ENCODE data around the gene FGF4. TPM values are rescaled to one million over a fixed set of nuclear protein-coding genes. Genes with fewer than 3 reads are reported as not detected.

FGF4 gene
- total RNA-seq, 4 donors from 2014 or later = not detected

DNA sequence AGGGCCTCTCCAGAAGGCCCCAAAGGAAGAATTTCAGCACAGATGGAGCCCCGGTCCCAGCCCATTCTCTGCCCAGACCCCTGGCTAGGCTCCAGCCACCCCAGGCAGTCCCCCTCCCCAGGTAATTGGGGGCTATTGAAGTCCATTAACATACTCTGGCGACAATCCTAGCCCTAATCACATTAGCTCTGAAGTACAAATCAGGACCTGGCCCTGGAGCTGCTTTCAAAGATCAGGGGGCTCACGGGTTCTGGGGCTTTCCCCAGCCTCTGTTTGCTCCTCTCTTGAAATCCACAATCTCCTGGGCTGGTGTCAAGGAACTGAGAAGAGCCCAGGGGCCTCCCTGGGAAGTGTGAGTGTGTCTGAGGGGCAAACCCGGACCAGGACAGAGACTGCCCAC is 22.3 kb downstream of the FGF4 start:
- 80% methylated on average over 1 of the region's 4 CpGs for WGBS
- TF ChIP-seq CTCF (IDR thresholded peaks at IDR 0.05) (no peak), EP300 (IDR thresholded peaks at IDR 0.05) (no peak), POLR2AphosphoS5 (IDR thresholded peaks at IDR 0.05) (no peak), POLR2A (IDR thresholded peaks at IDR 0.05; ENCODE audit: low read depth) (no peak)
- no peaks in the 10 kb centered on the region for H3K4me1 ChIP-seq
- H3K36me3 ChIP-seq = no peaks in the 10 kb centered on the region
- no peak overlapping the region for H3K4me3 ChIP-seq
- no peak for DNase-seq (ENCODE audit: extremely low spot score)
- intact Hi-C loops (cut with DNase I) = no loop called here
- H3K27me3 ChIP-seq = peaks cover 0 to 38% (median 0%) of the 10 kb centered on the region in 4 donors
- H3K27ac ChIP-seq (replicated peaks in 1 of 4) = no peak overlapping the region
- H3K9me3 ChIP-seq = peaks cover 0 to 7% (median 6%) of the 10 kb centered on the region in 4 donors

- H3K36me3 ChIP-seq = no peaks in the 10 kb centered on the region
- peaks cover 0 to 6% (median 4%) of the 10 kb centered on the region in 4 donors for H3K9me3 ChIP-seq
- H3K27me3 ChIP-seq = peaks cover 0 to 44% (median 0%) of the 10 kb centered on the region in 4 donors
- intact Hi-C loops (cut with DNase I) = no loop called here
- H3K27ac ChIP-seq (replicated peaks in 1 of 4) = no peak overlapping the region
- 79% methylated on average over 11 of the region's 11 CpGs for WGBS
- H3K4me3 ChIP-seq = no peak overlapping the region
- no peak for TF ChIP-seq EP300 (IDR thresholded peaks at IDR 0.05)
- no peak for TF ChIP-seq POLR2A (IDR thresholded peaks at IDR 0.05; ENCODE audit: low read depth)
- TF ChIP-seq POLR2AphosphoS5 (IDR thresholded peaks at IDR 0.05) = no peak
- TF ChIP-seq CTCF (IDR thresholded peaks at IDR 0.05) = no peak
- no peaks in the 10 kb centered on the region for H3K4me1 ChIP-seq
- DNase-seq (ENCODE audit: extremely low spot score) = no peak
Observed at GRCh38 chr11:69750875-69751597, 24.1 kb downstream of the FGF4 start.

DNA sequence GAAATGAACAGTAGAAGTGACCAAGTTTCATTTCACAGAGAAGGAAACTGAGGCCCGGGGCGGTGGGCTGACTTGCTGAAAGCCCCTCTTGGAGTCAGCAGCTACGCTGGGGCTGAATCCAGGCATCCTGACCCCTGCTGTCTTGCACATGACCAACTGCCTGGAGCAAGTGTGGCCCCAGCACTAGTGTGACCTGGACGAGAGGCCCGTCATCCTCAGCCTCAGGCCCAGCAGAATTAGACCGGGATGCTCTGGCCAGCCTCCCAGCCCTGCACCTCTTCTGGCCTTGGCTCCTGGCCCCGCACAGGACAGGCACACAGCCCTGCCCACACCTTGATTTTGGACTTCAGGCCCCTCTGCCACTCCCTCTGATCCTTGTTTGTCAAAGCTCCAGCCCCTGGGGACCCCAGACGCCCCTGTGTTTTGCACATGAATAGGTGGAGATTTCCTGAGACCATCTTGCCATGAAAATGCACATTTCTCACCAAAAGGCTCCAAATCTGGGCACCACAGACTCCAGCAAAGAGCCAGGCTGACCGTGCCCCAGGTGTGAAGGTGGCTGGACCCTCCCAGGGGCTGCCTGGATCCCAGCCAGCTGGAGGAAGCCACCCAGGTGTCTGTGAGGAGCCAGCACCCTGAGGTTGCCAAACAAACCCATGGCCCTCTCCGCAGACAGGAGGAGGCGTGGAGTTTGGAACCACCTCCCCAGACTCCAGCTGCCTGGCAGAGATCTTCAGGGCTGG is 24.9 kb downstream of the FGF4 start:
- H3K4me1 ChIP-seq = no peaks in the 10 kb centered on the region
- H3K27me3 ChIP-seq = peaks cover 0 to 52% (median 0%) of the 10 kb centered on the region in 4 donors
- intact Hi-C loops (cut with DNase I) = no loop called here
- 74% methylated on average over 9 of the region's 11 CpGs for WGBS
- TF ChIP-seq POLR2A (IDR thresholded peaks at IDR 0.05; ENCODE audit: low read depth) = no peak
- TF ChIP-seq CTCF (IDR thresholded peaks at IDR 0.05) = no peak
- TF ChIP-seq POLR2AphosphoS5 (IDR thresholded peaks at IDR 0.05) = no peak
- TF ChIP-seq EP300 (IDR thresholded peaks at IDR 0.05) = no peak
- H3K4me3 ChIP-seq = no peak overlapping the region
- no peak overlapping the region for H3K27ac ChIP-seq (replicated peaks in 1 of 4)
- no peak for DNase-seq (ENCODE audit: extremely low spot score)
- H3K36me3 ChIP-seq = no peaks in the 10 kb centered on the region
- no peaks in the 10 kb centered on the region for H3K9me3 ChIP-seq

DNA sequence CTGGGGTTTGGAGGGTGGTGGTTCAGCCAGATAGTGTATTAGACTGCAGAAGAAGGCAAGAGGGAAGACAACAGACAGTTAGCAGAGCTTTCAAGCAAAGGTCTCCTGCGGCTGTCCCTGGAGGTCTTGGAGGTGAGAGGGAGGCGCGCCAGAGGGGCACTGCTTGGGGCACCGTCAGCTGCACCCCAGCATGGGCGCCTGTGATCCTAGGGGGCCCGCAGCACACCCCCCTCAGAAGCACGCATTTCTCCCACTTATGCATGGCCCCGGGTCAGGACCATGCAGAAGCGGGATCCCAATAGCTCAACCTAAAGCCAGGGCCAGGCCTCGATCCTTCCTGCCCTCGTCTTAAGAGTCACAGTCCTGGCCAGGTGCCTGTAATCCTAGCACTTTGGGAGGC is 26.5 kb downstream of the FGF4 start:
- WGBS = 92% methylated on average over 7 of the region's 11 CpGs

More for the DNA sequence above, 26.5 kb downstream of the FGF4 start:
- H3K36me3 ChIP-seq = no peaks in the 10 kb centered on the region
- H3K27me3 ChIP-seq = peaks cover 0 to 47% (median 0%) of the 10 kb centered on the region in 4 donors
- no peaks in the 10 kb centered on the region for H3K9me3 ChIP-seq
- no peaks in the 10 kb centered on the region for H3K4me1 ChIP-seq
- no peak overlapping the region for H3K4me3 ChIP-seq
- DNase-seq (ENCODE audit: extremely low spot score) = no peak
- no peak overlapping the region for H3K27ac ChIP-seq (replicated peaks in 1 of 4)
- intact Hi-C loops (cut with DNase I) = no loop called here
- TF ChIP-seq POLR2A (IDR thresholded peaks at IDR 0.05; ENCODE audit: low read depth) = no peak
- no peak for TF ChIP-seq POLR2AphosphoS5 (IDR thresholded peaks at IDR 0.05)
- TF ChIP-seq CTCF (IDR thresholded peaks at IDR 0.05) = no peak

All from esophagus muscularis mucosa (tissue), 4 donors.